ENCODE data around the gene FZD10. TPM values are rescaled to one million over a fixed set of nuclear protein-coding genes. Genes with fewer than 3 reads are reported as not detected.

FZD10 gene
- total RNA-seq, 1 experiment from 2014 or later = not detected

- Mint-ChIP-seq H3K9me3 (ENCODE audit: unreplicated experiment) (peaks cover 11% of the 10 kb centered on the region), H3K27ac (ENCODE audit: low read depth, unreplicated experiment) (no peak overlapping the region)
- intact Hi-C loops (cut with micrococcal nuclease) = no loop called here
Observed at GRCh38 chr12:130154276-130155070, 7.8 kb upstream of the FZD10 start.

GRCh38 chr12:130155416-130156073 lies 6.7 kb upstream of the FZD10 start:
- POLR2A ChIA-PET = no interaction called here
- BruUV-seq (replicated peaks) = no TSS peak
- intact Hi-C loops (cut with micrococcal nuclease) = no loop called here
- Mint-ChIP-seq H3K4me1 (ENCODE audit: insufficient read depth, unreplicated experiment) (no peaks in the 10 kb centered on the region), H3K27ac (ENCODE audit: low read depth, unreplicated experiment) (no peak overlapping the region), H3K36me3 (ENCODE audit: insufficient read depth, unreplicated experiment) (no peaks in the 10 kb centered on the region), H3K4me3 (ENCODE audit: unreplicated experiment) (no peak overlapping the region), H3K27me3 (ENCODE audit: insufficient read depth, unreplicated experiment) (no peaks in the 10 kb centered on the region), H3K9me3 (ENCODE audit: unreplicated experiment) (peaks cover 11% of the 10 kb centered on the region)
- peak; percentile 21 for DNase-seq (ENCODE audit: unreplicated experiment)
- CTCF ChIA-PET = interaction anchor here (1.5 kb wide), 1 partner anchor 108 kb away, joined by 4 read pairs; no protein-coding TSS in a partner anchor
- no peak for TF ChIP-seq CTCF (IDR thresholded peaks at IDR 0.05; ENCODE audit: unreplicated experiment)

More at GRCh38 chr12:130154276-130155070, 7.8 kb upstream of the FZD10 start:
- H3K27me3 Mint-ChIP-seq (ENCODE audit: insufficient read depth, unreplicated experiment) = no peaks in the 10 kb centered on the region
- no TSS peak for BruUV-seq (replicated peaks)
- H3K4me1 Mint-ChIP-seq (ENCODE audit: insufficient read depth, unreplicated experiment) = no peaks in the 10 kb centered on the region
- CTCF ChIA-PET = no interaction called here
- TF ChIP-seq CTCF (IDR thresholded peaks at IDR 0.05; ENCODE audit: unreplicated experiment) = no peak
- no peak for DNase-seq (ENCODE audit: unreplicated experiment)
- H3K36me3 Mint-ChIP-seq (ENCODE audit: insufficient read depth, unreplicated experiment) = no peaks in the 10 kb centered on the region
- POLR2A ChIA-PET = no interaction called here
- H3K4me3 Mint-ChIP-seq (ENCODE audit: unreplicated experiment) = no peak overlapping the region

GRCh38 chr12:130156652-130157275 lies 5.5 kb upstream of the FZD10 start:
- H3K27me3 Mint-ChIP-seq (ENCODE audit: insufficient read depth, unreplicated experiment) = no peaks in the 10 kb centered on the region
- no peak for TF ChIP-seq CTCF (IDR thresholded peaks at IDR 0.05; ENCODE audit: unreplicated experiment)
- CTCF ChIA-PET = interaction anchor here (1.5 kb wide), 1 partner anchor 109 kb away, joined by 4 read pairs; no protein-coding TSS in a partner anchor

More at GRCh38 chr12:130156652-130157275, 5.5 kb upstream of the FZD10 start:
- Mint-ChIP-seq H3K27ac (ENCODE audit: low read depth, unreplicated experiment) (no peak overlapping the region), H3K4me1 (ENCODE audit: insufficient read depth, unreplicated experiment) (no peaks in the 10 kb centered on the region), H3K36me3 (ENCODE audit: insufficient read depth, unreplicated experiment) (no peaks in the 10 kb centered on the region), H3K4me3 (ENCODE audit: unreplicated experiment) (no peak overlapping the region), H3K9me3 (ENCODE audit: unreplicated experiment) (peaks cover 4% of the 10 kb centered on the region)
- POLR2A ChIA-PET = no interaction called here
- intact Hi-C loops (cut with micrococcal nuclease) = no loop called here
- DNase-seq (ENCODE audit: unreplicated experiment) = no peak
- no TSS peak for BruUV-seq (replicated peaks)
